DMS 273 (cell line): Measurements from ENCODE around the gene CHIC1.
"Not testable (repeated sequence)": the region's sequence is repeated elsewhere in the genome, so short reads cannot be mapped to it uniquely, and the experiment has no call there.

ENCODE experiments used
- DNase-seq: peaks from one replicate; lab custom pipeline; 2025; ENCODE audit not compliant: unreplicated experiment; lab: John Stamatoyannopoulos, UW

The CHIC1 gene

DNA sequence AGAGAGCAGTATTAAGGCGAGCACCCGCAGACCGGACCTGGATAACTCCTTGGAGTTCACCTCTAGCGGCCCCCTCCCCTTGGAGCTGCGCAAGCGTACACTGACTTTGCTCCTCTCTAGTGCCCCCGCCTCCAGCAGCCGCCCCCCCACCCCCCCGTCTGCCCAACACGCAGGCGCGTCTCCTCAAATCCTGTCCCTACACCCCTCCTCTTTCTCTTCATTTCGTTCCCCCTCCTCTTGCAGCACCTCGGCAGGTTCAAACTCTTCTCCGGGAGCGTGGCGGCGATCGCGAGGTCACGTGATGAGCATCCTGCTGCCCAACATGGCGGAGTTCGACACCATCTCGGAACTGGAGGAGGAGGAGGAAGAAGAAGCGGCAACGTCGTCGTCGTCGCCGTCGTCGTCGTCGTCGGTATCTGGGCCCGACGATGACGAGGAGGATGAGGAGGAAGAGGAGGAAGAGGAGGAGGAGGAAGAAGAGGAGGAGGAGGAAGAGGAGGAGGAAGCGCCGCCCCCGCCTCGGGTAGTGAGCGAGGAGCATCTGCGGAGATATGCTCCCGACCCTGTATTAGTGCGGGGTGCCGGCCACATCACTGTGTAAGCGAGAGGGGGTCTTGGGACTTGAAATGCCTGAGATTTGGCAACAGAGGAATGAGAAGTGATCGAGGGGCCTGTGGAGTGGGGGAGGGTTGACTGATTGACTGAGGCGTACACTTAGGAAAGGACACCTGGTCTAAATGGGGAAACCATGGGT is at the start of gene CHIC1:
Gene CHIC1, plus strand, starts transcription at position 214 of the 754 bp plus-strand sequence. Its CDS starts 88 bp downstream, at position 302.
- DNase-seq, result peak; percentile 87

GRCh38 chrX:73522823-73523222 is 40.2 kb upstream of the CHIC1 start:
- not testable (repeated sequence) for DNase-seq

DNA sequence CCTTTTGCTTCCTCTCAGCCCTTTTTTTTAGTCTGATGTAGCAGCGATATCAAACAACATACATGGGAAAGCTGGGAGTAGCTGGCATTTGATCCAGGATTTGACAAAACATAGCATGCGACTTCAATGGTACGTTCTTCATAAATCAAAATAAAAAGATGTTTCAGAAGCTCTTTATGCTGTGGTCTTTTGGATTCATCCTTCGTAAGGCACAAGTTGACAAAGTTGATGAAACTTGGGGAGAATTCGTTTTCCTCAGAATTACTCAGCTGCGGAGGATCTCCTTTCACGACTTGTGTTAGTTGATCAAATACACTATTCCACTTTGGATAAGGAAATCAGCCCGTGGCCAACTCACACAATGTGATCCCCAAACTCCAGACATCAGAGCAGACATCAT is 38.1 kb upstream of the CHIC1 start:
- no peak for DNase-seq

DNA sequence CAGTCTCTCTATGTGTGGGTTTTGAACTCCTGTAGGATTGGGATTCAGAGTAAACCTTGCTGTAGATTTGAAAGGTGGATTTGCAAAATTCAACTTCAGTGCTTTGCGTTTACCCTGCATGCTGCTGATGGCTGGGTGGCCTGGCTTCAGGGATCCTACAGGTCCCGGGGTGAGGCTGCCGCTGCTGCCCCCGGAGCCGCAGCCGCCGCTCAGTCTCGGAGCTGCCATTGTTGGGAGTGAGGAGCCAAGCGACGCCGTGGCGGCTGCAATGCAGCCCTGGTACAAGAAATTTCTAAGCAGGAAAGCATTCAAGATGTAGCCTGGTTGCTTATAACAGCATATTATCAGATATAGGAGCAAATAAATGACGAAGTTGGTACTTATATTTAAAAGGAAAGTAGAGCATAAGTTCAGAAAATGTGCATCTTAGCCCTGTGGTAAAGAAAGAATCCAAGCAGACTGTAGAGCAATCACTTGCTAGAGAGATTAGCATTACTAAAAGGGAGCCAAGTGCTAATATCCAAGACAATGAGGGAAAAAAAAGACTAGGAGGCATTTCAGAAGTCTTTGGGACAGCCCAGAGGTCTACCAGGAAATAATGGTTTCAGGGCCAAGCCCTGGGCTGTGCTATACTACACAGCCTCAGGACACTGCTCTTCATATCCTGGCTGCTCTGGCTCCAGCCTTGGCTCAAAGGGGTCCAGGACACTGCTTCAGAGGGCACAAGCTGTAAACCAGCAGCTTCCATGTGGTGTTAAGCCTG is 36.9 kb upstream of the CHIC1 start:
- DNase-seq, result no peak

GRCh38 chrX:73531655-73532054 is 31.3 kb upstream of the CHIC1 start:
- not testable (repeated sequence) for DNase-seq

GRCh38 chrX:73556159-73556558 is 6.8 kb upstream of the CHIC1 start:
- no peak for DNase-seq

- peak; percentile 17 for DNase-seq
Observed at GRCh38 chrX:73561801-73562200, 1.2 kb upstream of the CHIC1 start.

- peak; percentile 25 for DNase-seq
Observed at GRCh38 chrX:73562458-73562857, 539 bp upstream of the CHIC1 start.

- DNase-seq, result no peak
Observed at GRCh38 chrX:73563738-73564068, 706 bp downstream of the CHIC1 start.

- no peak for DNase-seq
Observed at GRCh38 chrX:73577361-73577760, 14.4 kb downstream of the CHIC1 start.

DNA sequence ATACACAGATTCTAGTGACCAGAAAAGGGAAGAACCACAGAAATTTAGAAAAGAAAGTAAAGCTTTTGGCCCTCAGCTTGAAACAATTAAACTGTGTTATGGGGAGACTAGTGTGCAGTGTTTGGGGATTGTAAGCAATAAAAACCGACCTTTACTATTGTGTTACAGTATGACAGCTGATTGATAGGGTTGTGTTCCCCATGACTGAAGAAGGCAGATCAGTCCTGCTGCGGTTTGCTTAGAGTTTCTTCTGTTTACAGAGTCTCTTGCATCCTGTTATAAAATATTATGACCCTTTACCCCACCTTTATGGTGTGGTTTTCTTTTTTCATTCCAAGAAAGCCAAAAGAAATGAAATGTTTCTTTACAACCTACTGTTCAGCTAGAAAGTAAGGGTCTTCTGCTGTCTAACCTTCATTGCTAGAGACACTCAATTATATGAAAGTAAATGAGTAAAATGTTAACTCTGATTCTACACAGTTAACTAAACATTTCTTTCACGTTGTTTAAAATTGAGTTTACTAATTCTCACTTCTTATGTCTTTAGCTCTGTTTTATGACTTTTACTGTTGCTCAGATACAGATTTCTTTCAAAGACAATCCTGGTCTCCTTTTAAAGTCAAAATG is 18.1 kb downstream of the CHIC1 start:
- no peak for DNase-seq

DNA sequence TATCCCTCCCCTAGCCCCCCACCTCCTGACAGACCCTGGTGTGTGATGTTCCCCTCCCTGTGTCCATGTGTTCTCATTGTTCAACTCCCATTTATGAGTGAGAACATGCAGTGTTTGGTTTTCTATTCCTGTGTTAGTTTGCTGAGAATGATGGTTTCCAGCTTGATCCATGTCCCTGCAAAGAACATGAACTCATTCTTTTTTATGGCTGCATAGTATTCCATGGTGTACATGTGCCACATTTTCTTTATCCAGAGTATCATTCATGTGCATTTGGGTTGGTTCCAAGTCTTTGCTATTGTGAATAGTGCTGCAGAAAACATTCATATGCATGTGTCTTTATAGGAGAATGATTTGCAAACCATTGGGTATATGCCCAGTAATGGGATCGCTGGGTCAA is 34.8 kb downstream of the CHIC1 start:
- not testable (repeated sequence) for DNase-seq

DNA sequence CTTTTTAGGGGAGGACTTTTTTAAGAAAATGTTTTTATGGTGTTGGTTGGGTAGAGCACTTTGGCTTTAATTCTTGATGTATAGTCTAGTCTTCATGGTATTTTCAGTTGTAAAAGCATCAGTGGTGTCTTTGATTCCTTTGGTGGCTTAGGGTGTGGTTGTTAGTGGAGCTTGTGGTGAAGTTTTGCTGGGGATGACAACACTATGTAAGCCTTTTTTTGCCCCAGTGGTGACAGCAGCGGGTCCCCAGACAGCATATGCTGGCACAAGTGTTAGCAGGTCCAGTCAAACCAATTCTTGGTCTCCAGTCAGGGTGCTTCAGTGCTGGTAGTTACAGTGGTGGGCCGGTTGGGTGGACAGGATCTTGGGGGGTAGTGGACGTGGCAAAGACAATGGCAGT is 52.0 kb downstream of the CHIC1 start:
- DNase-seq, result no peak

- DNase-seq, result not testable (repeated sequence)
Observed at GRCh38 chrX:73641669-73642068, 78.7 kb downstream of the CHIC1 start.

DNA sequence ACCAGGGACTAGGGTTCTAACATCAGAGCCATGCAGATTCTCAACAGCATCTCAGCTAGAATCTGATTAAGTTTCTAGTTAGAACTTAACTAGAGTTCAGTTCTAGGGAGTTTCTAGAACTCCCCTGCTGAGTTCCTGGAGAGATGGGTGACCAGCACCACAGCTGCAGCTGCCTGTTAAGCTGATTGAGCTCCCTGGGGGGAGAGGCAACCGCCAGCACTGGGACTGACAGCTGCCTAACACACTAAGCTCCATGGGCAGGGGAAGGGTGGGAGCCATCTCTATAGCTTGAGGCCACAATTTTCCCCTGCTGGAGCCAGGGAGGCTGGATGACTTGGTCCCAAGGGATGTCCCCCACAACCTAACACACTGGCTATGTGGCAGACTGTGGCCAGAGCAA is 84.2 kb downstream of the CHIC1 start:
- no peak for DNase-seq

DNA sequence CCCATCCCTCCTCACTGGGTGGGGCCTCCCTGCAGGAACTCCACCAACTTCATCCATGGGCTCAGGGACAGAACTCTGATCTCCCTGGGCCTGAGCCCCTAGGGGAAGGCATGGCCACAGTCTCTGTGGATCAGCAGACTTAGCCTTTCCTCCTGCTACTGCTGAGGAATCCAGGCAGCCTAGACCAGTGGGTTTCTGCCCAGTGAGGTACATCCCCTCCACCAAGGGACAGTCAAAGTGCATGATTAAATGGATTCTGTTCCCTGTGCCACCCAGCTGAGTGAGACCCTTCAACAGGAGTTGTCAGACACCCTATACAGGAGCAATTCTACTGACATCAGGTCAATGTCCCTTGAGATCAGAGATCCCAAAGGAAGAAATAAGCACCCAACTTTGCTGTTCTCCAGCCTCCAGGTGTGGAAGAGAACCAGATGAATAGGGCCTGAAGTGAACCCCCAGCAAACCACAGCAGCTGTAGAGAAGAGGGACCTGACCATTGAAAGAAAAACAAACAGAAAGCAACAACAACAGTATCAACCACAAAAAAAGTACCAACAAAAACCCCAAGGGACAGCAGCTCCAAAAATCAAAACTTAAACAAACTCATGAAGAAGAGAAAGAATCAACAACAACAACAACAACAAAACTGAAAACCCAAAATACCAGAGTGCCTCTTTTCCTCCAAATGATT is 84.8 kb downstream of the CHIC1 start:
- no peak for DNase-seq

DNA sequence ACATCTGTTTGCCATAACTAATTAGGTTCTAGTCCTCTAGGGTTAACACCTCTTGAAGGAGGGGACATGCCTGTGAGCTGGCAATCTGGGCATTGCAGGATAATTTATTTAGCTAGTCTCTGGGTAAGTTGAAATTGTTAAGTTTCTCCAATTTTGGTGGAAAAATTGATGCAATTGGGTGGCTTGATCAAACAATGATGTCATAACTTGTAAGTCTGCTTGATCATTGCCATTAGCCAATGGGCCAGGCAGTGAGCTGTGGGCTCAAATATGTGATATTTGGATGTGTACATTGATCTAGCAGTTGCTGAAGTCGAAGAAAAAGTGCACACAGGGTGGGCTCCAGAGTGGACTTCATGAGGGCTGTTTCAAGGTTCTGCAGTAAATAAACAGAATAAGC is 98.3 kb downstream of the CHIC1 start:
- DNase-seq, result not testable (repeated sequence)

- DNase-seq, result peak; percentile 6
Observed at GRCh38 chrX:73668779-73669178, 105.8 kb downstream of the CHIC1 start.

DNA sequence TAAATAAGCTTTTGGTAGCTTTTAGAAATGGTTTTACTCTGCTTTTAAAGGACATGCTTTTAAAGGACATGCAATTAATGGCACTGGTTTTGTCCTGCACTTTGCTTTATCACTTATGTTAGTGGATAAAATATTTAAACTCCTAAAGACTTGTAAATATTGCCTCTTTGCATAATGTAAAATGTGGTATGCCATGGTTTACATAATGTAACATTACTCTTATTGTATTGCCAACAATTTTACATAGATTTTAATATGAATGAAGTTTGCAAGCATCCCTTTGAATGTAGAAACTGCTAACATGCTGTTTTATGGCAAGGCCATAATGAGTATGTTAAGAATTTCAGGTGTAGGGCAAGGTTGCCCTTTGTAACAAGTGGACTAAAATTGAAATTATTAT is 118.4 kb downstream of the CHIC1 start:
- no peak for DNase-seq

- DNase-seq, result no peak
Observed at GRCh38 chrX:73683236-73683859, 120.4 kb downstream of the CHIC1 start.

- not testable (repeated sequence) for DNase-seq
Observed at GRCh38 chrX:73707014-73707413, 144.0 kb downstream of the CHIC1 start.
